HG03196 (cell line): ENCODE data around the gene ZNF862.

Experiments used
- ATAC-seq: cut with Tn5 transposase; IDR thresholded peaks from one replicate; pipeline ENCODE4 v1.9.1; 2021; ENCODE audit not compliant: unreplicated experiment

Gene ZNF862

DNA sequence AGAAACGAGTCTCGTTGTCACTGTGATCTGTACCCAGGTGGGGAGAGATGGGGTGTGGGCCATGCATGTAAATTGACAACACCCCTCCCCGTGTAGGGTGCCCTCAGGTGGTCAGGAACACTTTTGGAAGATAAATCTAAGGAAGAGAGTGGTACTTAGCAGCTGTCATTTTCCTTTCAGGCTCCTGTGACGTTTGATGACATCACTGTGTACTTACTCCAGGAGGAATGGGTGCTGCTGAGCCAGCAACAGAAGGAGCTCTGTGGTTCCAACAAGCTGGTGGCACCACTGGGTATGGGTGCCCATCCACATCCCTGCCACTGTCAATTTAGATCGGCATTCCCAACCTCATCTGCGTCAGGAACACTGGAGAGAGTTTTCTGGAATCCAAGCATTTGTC, 6.3 kb downstream of the ZNF862 start:
- ATAC-seq = no peak

DNA sequence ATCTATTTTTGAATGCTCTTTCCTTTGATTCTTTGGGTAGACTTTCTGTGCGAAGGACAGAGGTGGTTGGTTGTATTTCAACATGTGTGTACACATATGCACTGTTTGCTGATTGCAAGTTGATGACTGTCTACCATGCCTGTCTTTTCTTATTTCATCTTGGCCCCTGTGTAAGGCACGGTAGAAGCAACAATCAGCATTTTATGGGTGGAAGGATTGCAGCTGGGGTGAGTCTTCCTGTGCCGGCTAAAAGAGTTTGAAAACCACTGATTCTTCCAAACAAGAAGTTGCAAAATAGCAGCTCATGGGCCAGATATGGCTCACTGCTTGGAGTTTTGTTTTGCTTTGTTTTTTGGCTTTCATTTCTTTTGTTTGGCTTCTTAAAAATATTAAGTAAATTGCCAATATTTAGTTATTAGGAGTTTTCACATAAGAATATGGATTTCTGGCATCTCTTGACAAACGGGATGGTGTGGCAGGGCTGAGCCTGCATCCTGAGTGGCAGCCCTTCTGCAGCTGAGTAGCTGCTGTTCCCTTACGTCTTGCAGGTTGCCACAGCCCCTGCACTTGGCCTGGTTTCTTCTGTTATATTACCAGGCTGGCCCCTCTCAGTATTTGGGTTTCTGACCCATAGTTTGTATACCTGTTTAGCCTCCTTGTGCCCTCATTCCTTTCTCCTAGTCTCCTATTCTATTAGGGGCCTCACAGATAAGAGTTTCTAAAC, 7.2 kb downstream of the ZNF862 start:
- no peak for ATAC-seq

DNA sequence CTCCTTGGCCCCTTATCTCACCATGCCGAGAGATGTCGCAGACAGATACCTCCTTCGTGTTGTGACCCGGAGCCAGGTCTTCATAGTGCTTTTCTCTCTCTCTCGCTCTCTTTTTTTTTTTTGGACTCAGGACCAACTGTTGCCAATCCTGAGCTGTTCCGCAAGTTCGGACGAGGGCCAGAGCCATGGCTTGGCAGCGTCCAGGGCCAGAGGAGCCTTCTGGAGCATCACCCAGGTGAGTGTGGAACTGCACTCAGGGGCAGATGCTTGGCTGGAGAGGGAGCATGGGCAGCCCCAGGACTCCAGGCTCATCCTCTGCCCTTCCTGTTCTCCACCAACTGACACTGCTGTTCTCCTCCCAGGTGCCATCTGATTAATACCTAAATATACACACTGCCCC, 7.8 kb downstream of the ZNF862 start:
- ATAC-seq = no peak

DNA sequence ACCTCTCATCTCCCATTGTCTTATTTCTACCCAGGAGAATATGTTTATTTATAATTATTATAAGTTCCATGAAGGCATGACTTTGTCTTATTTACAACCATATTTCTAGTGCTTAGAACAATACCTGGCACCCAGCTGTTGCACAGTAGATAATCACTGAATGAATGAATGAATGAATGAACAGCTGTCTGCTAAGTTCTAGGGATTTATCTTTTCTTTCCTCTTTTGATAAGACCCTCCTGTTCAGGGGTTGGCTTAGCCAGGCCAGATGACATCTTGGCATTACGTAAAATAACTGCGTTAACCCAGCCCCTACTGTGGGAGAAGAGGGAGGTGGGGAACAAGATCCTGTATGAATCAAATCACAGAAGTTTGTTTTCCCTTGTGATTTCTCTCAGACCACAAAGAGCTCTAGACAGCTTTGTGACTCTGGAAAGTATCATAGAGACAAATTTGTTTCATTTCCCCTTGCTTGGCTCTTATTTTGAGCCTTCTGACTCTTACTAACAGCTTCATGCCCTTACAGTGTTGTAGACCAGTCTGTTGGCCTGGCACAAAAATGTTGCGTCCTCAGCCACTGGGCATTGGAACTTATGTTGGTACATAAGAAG, 8.4 kb downstream of the ZNF862 start:
- ATAC-seq = peak; percentile 63

DNA sequence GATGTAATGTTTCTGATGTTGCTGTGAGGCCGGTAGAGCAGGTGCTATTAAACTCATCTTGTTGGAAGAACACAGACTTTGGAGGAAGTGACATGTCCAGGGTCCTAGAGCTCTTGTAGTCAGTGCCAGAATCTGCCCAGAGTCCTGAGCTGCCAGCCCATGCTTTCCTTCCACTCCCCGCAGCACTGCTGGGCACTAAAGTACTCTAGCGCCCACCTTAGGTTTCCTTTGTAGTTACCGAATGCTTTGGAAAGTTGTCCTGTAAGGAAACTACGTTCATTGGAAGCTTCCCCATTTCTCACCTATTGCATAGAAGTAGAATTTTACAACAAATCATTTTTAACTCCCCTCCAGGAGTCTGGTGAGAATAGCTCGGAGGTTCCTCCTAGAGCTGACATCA, 11.0 kb downstream of the ZNF862 start:
- ATAC-seq = no peak

DNA sequence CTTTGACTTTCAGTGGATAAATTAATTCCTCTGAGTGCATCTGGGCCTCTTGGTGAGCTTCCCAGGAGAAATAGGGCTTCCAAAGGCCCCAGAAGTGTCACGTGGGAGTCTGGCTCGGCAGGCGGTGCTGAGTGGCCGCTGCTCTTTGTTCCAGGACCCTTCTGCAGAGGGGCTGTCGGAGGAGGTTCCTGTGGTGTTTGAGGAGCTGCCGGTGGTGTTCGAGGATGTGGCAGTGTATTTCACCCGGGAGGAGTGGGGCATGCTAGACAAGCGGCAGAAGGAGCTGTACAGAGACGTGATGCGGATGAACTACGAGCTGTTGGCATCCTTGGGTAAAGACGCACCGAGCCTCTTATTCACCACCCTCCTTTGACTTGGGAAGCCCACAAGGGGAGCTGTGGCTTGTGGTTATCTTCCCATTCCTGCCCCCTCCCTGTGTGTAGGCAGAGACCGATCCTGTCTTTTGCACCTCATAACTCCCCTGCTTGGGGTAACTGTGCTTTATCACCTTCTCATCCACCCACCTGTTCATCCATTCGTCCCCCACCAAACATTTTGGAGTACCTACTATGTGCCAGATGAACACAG, 11.9 kb downstream of the ZNF862 start:
- ATAC-seq = no peak

DNA sequence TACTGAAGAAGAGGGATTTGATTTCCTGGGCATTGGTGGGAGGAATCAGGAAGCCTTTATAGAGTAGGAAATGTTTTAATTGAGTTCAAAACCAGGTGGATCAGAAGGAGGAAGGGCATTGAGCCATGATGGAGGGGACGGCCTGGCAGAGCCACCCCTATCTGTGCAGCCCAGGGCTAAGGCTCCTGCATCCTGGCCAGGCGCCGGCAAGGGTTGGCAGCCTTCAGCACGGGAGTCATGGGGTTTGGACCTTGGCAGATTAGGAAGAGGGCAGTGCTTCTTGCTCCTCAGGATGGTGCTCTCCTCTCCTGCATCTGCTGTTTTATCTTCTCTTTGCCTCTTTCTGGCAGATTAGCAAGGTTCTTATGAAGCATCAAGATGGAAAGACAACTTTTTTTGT, 12.5 kb downstream of the ZNF862 start:
- ATAC-seq = no peak

DNA sequence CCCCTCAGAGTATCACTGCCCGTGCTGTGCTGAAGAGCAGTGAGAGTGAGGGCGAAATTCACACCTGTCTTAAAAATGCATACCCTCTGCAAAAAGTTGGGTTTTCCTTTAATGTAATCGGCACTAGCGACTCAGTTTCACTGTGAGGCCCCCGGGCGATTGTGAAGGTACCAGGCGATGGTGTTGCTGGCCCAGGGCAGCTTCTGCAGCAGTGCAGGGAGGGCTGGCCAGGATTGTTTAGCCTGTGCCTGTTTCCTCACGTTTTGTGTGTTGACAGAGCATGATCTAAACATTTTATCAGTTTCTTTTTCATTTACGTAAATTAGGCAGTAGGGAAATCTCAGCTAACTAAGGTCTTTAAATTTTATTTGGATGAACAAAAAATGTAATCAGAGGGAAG, 13.3 kb downstream of the ZNF862 start:
- ATAC-seq = no peak

DNA sequence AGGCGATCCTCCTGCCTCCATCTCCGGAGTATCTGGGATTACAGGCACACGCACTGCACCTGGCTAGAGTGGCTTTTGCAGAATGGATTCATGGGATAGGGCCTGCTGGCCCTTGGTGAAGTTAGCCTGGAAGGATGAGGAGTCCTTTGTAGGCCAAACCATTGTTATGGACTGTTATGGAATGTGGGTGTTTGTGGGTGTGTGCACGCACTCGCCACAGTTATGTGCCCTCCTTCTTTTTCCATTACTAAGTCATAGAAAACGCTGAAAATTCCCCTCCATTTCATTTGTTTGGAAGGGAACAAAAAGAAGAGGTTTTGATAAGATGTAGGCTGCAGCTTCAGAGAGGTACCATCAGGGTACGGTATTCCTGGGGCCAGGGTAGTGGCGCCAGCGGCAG, 15.0 kb downstream of the ZNF862 start:
- ATAC-seq = no peak

DNA sequence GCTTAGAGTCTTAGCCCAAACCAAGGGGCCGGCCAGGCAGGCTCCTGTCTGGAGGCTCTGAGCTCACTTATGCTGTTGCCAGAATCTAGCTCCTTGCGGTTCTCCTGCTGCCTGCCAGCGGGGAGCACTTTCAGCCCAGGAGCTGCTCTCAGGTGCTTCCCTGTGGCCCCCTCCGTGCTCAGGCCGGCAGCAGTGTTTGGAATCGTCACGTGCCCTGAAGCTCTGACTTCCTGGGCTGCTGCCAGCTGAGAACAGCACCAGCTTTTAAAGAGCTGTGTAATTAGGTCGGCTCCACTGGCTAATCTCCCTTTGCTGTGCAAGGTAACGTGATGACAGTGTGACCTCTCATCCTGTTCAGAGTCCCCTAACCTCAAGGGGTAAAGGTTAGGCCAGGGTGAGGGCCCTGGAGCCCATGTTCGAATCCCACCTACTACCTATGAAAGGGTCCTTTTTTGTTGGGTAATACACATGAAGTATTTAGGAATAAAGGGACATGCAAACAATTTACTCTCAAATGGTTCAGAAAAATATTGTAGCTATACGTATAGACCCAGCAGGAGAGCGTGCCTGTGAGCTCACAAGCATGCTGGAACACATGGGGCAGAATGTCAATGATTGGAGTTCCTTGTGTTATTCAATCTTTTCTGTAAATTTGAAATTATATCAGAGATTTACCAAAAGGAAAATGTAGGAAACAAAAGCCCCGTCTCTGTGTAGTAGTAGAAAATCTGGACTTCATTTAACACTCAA, 16.6 kb downstream of the ZNF862 start:
- no peak for ATAC-seq

DNA sequence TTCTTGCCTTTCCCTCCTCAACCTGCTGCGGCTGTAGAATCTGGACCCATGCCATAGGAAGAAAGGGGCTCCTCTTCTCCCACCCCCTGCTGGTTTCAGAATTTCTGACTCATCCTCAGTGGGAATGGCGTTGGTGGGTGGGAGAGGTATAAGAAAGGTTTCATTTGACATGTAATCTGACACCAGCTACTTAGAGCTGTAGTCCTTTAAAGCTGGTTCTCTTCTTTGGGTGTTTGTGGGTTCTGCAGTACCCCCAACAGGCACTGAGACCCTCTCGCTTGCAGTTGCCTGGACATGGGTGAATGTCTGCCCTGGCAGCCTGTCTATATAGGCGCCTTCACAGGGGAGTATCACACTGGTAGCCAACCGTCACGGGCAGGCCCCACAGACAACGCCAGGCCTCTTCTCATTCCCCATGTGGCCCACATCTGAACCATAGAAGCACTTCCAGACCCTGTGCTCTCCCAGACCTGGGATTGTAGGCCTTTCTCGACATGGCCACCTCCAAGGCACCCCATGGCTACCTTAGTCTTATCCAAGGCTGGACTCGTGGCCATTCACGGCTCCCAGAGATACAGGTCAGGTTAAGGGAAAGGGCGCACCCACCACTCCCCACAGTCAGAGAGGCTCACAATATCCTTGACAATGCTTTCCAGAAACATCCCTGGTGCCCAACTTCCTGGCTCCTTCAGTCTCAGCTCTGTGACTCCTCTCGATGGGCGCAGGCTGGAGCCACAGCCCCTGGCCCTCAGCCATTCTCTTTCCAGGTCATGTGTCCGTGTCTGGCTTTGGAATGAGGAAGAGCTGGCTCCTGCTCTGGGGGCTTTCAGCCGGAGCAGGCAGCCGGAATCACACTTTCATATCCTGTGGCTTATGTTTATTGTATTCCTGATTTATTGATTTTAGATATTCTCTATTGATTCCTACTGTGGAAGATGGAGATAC, 17.5 kb downstream of the ZNF862 start:
- no peak for ATAC-seq

DNA sequence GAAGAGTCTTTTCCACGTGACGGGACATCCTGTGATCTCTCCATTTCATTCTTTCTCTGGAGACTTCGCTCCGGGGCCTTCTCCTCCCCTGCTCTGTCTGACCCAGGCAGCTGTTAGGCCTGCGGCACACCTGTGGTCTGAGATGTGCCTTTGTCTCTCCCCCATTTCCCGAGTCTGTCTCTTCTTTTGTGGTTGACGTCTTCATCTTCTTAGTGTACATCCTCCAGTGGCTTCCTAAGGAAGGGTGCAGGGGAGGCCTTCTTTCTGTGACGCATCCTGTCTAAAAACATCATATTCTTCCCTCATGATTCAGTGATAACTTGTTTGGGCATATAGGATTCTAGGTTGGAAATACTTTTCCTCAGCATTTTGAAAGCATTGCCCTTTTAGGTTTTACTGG, 18.4 kb downstream of the ZNF862 start:
- ATAC-seq = no peak

DNA sequence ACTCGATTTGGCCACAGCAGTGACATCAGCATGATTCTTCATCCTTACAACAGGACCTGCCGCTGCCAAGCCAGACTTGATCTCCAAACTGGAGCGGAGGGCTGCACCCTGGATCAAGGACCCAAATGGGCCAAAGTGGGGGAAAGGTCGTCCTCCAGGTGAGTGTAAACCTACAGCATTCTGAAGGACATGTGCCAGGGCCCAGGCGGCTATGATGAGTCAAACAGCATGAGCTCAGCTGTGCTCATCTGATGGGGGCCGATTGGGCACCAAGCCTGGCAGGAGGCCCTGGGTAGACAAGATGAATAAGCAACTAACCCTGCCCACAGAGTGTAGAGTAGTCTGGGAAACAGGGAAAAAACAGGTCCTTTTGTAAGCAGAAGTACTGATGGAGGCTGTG, 21.2 kb downstream of the ZNF862 start:
- ATAC-seq = no peak

DNA sequence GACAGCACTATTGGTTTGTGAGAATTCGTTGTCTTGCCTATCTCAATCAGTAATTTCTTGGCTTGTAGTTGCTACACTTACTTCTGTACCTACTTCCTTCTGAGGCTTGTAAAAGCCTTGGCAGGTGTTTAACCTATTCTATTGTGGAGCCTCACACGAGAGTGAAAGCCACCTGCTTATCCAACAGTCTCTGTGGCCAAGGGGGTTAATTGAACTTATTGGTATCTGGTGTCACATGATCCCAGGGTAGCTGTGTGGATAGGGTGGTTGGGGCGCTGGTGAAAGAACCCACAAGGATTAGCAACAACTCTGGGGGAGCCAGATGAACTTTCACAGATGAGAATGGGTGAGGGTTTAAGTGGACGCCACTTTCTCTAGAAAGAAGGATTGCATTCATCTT, 21.7 kb downstream of the ZNF862 start:
- ATAC-seq = no peak

DNA sequence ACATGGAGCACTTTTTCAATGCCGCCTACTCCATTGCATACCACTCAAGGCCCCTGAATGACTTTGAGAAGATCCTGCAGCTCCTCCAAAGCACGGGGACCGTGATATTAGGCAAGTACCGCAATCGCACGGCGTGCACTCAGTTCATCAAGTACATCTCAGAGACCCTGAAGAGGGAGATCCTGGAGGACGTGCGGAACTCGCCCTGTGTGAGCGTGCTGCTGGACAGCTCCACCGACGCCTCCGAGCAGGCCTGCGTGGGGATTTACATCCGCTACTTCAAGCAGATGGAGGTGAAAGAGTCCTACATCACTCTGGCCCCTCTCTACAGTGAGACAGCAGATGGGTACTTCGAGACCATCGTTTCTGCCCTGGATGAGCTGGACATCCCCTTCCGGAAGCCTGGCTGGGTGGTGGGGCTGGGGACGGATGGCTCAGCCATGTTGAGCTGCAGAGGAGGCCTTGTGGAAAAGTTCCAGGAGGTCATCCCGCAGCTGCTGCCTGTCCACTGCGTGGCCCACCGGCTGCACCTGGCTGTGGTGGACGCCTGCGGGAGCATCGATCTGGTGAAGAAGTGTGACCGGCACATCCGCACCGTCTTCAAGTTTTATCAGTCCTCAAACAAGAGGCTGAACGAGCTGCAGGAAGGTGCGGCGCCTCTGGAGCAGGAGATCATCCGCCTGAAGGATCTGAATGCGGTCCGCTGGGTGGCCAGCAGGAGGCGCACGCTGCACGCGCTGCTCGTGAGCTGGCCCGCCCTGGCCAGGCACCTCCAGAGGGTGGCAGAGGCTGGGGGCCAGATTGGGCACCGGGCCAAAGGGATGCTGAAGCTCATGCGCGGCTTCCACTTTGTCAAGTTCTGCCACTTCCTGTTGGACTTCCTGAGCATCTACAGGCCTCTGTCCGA, 22.9 kb downstream of the ZNF862 start:
- no peak for ATAC-seq

DNA sequence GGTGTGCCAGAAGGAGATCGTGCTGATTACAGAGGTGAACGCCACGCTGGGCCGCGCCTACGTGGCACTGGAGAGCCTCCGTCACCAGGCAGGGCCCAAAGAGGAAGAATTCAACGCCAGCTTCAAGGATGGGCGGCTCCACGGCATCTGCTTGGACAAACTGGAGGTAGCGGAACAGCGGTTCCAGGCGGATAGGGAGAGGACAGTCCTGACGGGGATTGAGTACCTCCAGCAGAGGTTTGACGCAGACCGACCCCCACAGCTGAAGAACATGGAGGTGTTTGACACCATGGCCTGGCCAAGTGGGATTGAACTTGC, 23.5 kb downstream of the ZNF862 start:
- ATAC-seq = no peak

DNA sequence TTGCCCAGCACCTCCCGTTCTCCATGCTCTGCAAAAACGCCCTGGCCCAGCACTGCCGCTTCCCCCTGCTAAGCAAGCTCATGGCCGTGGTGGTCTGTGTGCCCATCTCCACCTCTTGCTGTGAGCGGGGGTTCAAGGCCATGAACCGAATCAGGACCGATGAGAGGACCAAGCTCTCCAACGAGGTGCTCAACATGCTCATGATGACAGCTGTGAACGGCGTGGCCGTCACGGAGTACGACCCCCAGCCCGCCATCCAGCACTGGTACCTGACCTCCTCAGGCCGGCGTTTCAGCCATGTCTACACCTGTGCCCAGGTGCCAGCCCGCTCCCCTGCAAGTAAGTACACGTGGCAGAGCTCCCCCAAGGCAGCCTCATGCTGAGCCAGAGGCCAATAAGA, 24.0 kb downstream of the ZNF862 start:
- ATAC-seq = no peak

DNA sequence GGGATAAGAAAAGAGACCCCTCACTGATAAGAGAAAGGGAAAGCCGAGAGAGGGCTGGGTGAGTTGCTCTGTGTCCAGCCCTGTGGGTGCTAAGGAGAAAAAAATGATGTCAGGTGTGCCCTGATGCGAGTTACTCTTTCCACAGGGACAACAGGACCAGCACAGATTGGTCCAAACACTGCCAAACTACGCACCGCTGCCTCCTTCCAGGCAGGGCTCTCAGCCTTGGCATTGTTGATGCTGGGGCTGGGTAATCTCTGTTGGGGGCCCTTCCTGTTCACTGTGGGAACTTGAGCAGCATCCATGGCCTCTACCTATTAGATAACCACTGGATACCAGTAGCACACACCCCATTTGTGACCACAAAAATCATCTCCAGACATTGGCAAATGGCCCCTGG, 25.3 kb downstream of the ZNF862 start:
- ATAC-seq = no peak

DNA sequence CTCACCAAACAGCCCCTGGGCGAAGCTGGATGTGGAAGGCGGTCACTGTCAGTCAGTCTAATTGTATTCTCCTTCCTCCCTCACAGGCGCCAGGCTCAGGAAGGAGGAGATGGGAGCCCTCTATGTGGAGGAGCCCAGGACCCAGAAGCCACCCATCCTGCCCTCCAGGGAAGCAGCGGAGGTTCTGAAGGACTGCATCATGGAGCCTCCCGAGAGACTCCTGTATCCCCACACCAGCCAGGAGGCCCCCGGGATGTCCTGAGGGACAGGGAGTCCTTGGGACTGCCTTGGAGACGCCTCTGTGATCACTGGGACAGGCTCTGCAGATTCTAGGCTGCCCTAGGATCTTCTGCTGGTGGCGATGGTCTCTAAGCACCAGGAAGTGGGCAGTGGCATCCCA, 25.8 kb downstream of the ZNF862 start:
- no peak for ATAC-seq

DNA sequence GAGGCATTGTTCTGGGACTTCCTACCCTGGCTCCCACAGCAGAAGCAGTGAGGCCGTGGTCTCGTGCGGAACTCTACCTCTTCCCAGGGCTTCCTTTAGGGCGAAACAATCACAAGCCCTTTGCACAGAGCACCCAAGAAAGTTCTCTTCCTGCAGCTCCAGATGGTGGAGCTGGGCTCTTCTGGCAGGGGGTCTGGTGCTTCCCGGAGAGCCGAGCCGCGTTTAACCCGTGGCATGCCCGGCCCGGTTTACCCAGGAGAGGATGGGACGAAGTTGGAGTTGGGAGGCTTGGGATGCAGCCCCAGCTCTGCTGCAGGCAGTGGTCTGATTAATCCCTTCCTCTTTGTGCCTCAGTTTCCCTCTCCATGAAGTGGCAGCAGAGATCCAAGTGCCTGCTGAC, 26.6 kb downstream of the ZNF862 start:
- no peak for ATAC-seq
